Peyer's patch (tissue), 4 donors: Measurements from ENCODE around the gene ADGRB3. TPM values are rescaled to one million over a fixed set of nuclear protein-coding genes. Genes with fewer than 3 reads are reported as not detected.
"Not testable (repeated sequence)": the region's sequence is repeated elsewhere in the genome, so short reads cannot be mapped to it uniquely, and the experiment has no call there.

Experiments
- DNase-seq, 3 donors: peaks; one replicate each; pipeline ENCODE4 v3.0.0-alpha.2; 2017 to 2019
- H3K27ac ChIP-seq, 4 donors: fragments of 200-600 bp; sonication (generic); one replicate each; pipeline ENCODE4 v1.5.1; 2016 to 2019
- H3K27me3 ChIP-seq, 2 donors: fragments of 200-600 bp; sonication (generic); one replicate each; pipeline ENCODE4 v1.5.1; 2019
- H3K36me3 ChIP-seq, 3 donors: fragments of 200-600 bp; sonication (generic); one replicate each; pipeline ENCODE4 v1.5.1; 2016 to 2019
- H3K4me1 ChIP-seq, 4 donors: fragments of 200-600 bp; sonication (generic); one replicate each; pipeline ENCODE4 v1.5.1; 2016 to 2019
- H3K4me3 ChIP-seq, 4 donors: fragments of 200-600 bp; sonication (generic); 1 replicate in 3 of 4; 2 replicates in 1 of 4; pipeline ENCODE4 v1.5.1; 2016 to 2019; ENCODE audit warnings: mild to moderate bottlenecking in 1 of 4
- H3K9me3 ChIP-seq, 4 donors: fragments of 200-600 bp; sonication (generic); one replicate each; pipeline ENCODE4 v1.5.1; 2016 to 2019; ENCODE audit warnings: mild to moderate bottlenecking in 1 of 4
- POLR2A ChIP-seq, 2 donors: fragments of 450-650 bp; IDR thresholded peaks; one replicate each; pipeline ENCODE4 v1.5.1; 2017; ENCODE audit warnings: antibody characterized with exemption in 2 of 2, mild to moderate bottlenecking in 2 of 2, moderate library complexity in 2 of 2
- total RNA-seq, 4 donors: library from RNA; depleted of rRNA; stranded (reverse); fragments of >200 nt; gene quantifications; one replicate each; pipeline ENCODE4 v1.1.0, GENCODE V29; 2016
- TF ChIP-seq, protein P1 (sequence below), 6 experiments: fragments of 450-650 bp in 4 of 6; fragments of 200-600 bp in 2 of 6; sonication (generic) in 1 of 6; IDR thresholded peaks; one replicate each; pipeline ENCODE4 v1.5.1; 2017 to 2019; ENCODE audit warnings: antibody characterized with exemption in 6 of 6, mild to moderate bottlenecking in 3 of 6, moderate library complexity in 1 of 6

ADGRB3 gene
- total RNA-seq, 4 donors from 2014 or later: 1.2 to 9.9 (median 2.5) TPM

DNA sequence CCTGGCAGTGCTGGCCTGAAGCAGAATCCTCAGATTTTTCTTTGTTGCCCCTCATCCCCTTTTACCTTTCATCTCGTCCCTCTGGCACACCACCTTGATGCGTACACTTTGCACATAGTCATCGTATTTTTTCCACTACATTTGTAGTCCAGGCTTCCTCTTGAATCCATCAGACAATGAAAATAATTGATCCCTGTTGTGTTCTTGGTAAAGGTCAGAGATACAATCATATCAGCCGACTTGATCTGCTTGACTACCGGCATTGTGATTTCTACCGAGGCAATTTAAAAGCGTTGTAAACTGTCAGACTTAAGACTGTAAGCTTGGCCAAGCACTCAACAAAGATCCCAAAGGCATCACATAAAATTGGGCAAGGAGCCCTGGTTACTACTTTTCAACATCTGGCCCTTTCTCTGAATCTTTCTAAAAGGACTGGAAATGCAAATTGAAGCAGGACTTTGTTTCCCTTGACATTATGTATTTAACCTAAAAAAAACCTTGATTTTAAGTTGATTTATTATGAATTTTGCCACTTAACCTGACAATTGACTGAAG, 649.2 kb downstream of the ADGRB3 start:
- TF ChIP-seq, protein P1, sequence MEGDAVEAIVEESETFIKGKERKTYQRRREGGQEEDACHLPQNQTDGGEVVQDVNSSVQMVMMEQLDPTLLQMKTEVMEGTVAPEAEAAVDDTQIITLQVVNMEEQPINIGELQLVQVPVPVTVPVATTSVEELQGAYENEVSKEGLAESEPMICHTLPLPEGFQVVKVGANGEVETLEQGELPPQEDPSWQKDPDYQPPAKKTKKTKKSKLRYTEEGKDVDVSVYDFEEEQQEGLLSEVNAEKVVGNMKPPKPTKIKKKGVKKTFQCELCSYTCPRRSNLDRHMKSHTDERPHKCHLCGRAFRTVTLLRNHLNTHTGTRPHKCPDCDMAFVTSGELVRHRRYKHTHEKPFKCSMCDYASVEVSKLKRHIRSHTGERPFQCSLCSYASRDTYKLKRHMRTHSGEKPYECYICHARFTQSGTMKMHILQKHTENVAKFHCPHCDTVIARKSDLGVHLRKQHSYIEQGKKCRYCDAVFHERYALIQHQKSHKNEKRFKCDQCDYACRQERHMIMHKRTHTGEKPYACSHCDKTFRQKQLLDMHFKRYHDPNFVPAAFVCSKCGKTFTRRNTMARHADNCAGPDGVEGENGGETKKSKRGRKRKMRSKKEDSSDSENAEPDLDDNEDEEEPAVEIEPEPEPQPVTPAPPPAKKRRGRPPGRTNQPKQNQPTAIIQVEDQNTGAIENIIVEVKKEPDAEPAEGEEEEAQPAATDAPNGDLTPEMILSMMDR (IDR thresholded peaks at IDR 0.05): no peak
- TF ChIP-seq POLR2A (IDR thresholded peaks at IDR 0.05): no peak
- H3K27ac ChIP-seq: no peak overlapping the region
- no peaks in the 10 kb centered on the region for H3K36me3 ChIP-seq
- no peak for DNase-seq
- H3K4me1 ChIP-seq: no peaks in the 10 kb centered on the region
- no peaks in the 10 kb centered on the region for H3K9me3 ChIP-seq
- H3K27me3 ChIP-seq: no peaks in the 10 kb centered on the region
- no peak overlapping the region for H3K4me3 ChIP-seq

DNA sequence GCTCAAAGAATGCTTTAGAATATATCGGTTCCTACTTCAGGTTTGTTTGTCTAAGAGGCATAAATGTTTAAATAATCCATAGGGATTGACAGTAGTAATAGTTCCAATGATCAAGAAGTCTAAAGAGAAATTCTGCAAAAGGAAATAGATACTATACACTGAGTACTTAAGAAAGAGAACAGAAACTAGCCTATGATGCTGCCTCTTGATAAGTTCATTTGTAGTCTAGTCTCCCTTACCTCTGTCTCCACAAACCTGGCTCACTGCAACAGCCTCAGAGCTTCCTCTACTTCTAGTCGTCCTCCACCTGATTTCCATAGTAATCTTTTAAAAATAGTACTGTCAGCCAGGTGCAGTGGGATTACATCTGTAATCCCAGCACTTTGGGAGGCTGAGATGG, 650.0 kb downstream of the ADGRB3 start:
- H3K4me3 ChIP-seq: no peak overlapping the region
- no peaks in the 10 kb centered on the region for H3K9me3 ChIP-seq
- H3K4me1 ChIP-seq: no peaks in the 10 kb centered on the region
- H3K27ac ChIP-seq: no peak overlapping the region
- no peak for DNase-seq
- H3K27me3 ChIP-seq: no peaks in the 10 kb centered on the region
- TF ChIP-seq, protein P1 (IDR thresholded peaks at IDR 0.05): no peak
- no peak for TF ChIP-seq POLR2A (IDR thresholded peaks at IDR 0.05)
- H3K36me3 ChIP-seq: no peaks in the 10 kb centered on the region

DNA sequence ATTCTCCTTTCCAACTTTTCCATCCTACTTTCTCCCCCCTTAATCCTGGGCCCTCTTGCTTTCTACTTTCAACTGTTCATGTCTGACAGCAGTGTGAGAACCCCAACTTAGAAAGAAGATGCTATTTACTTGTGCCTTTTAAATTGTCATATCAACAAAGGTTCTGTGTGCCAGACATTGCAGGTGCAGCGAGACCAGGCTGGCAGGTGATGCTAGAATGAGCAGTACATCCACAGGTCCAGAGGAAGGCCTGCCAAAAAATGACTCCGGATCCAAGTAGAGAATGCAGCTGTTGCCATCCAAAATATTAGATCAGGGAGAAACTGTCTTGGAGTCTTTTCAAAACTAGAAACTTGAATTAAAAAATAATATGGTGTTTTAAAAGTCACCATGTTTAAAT, 651.2 kb downstream of the ADGRB3 start:
- TF ChIP-seq POLR2A (IDR thresholded peaks at IDR 0.05): no peak
- TF ChIP-seq, protein P1 (IDR thresholded peaks at IDR 0.05): no peak
- no peaks in the 10 kb centered on the region for H3K27me3 ChIP-seq
- DNase-seq: no peak

DNA sequence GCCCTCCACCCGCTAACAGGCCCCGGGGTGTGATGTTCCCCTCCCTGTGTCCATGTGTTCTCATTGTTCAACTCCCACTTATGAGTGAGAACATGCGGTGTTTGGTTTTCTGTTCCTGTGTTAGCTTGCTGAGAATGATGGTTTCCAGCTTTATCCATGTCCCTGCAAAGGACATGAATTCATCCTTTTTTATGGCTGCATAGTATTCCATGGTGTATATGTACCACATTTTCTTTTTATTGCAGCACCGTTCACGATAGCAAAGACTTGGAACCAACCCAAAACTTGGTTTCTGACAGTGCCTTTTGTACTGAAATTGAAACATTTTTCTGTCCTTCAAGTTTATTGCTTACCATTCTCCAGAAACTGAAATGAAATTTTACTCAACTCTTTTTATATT, 653.1 kb downstream of the ADGRB3 start:
- not testable (repeated sequence) for H3K27ac ChIP-seq, H3K4me1 ChIP-seq, DNase-seq, H3K4me3 ChIP-seq, H3K27me3 ChIP-seq, H3K36me3 ChIP-seq, H3K9me3 ChIP-seq

More for the DNA sequence above, 651.2 kb downstream of the ADGRB3 start:
- Histone ChIP-seq H3K9me3 (no peaks in the 10 kb centered on the region), H3K4me3 (no peak overlapping the region), H3K4me1 (no peaks in the 10 kb centered on the region), H3K27ac (no peak overlapping the region), H3K36me3 (no peaks in the 10 kb centered on the region)

DNA sequence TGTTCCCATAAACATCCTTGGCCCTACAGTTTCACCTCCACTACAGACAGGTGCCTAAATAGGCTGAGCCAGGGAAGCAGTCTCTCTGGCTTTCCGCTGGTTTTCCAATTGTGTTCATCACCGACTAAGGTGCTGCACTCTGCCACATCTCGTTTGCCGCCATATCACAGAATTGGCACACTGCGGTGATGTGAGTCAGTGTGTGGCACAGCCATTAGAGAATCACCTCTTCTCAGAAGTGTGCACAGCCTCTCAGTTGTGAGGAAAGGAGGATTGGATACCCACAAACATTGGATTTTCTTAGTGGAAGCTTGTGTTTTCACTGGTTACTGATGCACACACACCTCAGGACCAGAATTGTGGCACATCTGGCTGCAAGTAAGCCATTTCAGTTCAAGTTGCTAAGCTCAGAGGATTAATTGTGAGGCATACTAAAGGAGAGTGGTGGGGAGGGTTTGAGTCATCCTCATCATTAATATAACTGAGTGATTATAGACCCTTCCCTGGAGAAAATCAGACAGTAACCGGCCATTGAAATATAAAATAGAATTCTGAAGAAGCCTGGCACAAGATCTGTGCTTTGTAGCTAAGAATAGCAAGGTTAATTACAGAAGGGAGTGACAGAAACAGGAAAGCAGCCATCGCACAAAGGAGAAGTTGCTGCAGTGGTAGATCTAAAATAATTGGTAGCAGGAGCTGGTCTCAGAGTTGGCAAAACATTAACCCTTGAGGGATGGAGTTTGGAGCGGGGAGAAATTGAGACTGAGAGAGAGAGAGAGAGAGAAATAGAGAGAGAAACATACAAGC, 654.8 kb downstream of the ADGRB3 start:
- TF ChIP-seq POLR2A (IDR thresholded peaks at IDR 0.05): no peak
- TF ChIP-seq, protein P1 (IDR thresholded peaks at IDR 0.05): no peak
- H3K27me3 ChIP-seq: no peaks in the 10 kb centered on the region
- DNase-seq: no peak
- H3K27ac ChIP-seq: no peak overlapping the region
- no peaks in the 10 kb centered on the region for H3K4me1 ChIP-seq
- H3K36me3 ChIP-seq: no peaks in the 10 kb centered on the region
- H3K9me3 ChIP-seq: no peaks in the 10 kb centered on the region
- H3K4me3 ChIP-seq: no peak overlapping the region

DNA sequence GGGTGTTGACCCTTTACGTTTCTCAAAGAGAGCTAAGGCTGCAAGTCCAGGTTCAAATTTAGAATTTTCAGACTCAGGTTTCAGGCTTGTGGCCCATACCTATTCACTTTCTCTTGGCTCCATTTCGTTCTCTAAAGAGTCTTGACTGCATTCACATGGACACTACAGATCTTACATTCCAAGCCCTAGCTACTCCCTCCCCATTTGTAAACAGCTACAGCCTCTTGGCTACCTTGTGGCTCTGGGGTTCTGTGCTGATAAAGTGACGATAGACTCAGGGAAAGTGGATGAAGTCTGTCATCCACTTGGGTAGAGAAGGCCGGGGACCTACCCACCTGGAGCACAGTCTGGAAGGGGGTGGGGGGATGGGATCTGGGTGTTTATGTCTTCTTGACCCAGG, 658.4 kb downstream of the ADGRB3 start:
- Histone ChIP-seq H3K27me3 (no peaks in the 10 kb centered on the region), H3K4me3 (no peak overlapping the region), H3K9me3 (no peaks in the 10 kb centered on the region), H3K36me3 (no peaks in the 10 kb centered on the region), H3K4me1 (no peaks in the 10 kb centered on the region), H3K27ac (no peak overlapping the region)
- TF ChIP-seq, protein P1 (IDR thresholded peaks at IDR 0.05): no peak
- no peak for TF ChIP-seq POLR2A (IDR thresholded peaks at IDR 0.05)
- DNase-seq: no peak
